CD4-positive, alpha-beta T cell treated with Interleukin-10 for 1 hour (primary cell): ENCODE measurements around the gene PSMD3.
"Not testable (repeated sequence)": the region's sequence is repeated elsewhere in the genome, so short reads cannot be mapped to it uniquely, and the experiment has no call there.

Experiments used
- DNase-seq: peaks from one replicate; pipeline ENCODE4 v3.0.0-alpha.2; 2020

PSMD3 gene

DNA sequence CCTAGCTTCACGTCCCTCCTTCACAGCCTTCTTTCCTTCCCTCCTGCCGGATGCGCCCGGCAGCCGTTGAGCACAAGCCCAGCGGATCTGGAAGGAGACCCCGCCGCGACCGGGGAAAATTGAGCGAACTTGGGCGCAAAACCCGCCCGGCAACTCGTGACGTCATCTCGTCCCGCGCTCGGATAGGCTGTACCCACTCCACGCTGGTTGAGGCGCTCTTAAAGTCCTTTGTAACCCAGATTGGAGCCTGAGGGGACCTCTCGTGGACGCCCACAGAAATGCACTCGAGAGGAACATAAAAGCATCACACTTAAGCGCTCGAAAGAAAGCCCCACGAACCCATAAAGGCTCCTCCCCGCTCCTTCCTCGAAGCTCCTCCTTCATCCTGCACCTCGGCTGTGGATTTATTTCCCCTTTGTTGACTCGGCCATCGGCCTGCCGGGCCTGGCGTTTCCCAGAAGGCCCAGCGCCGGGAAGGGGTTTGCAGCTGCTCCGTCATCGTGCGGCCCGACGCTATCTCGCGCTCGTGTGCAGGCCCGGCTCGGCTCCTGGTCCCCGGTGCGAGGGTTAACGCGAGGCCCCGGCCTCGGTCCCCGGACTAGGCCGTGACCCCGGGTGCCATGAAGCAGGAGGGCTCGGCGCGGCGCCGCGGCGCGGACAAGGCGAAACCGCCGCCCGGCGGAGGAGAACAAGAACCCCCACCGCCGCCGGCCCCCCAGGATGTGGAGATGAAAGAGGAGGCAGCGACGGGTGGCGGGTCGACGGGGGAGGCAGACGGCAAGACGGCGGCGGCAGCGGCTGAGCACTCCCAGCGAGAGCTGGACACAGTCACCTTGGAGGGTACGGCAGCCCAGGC is at the start of gene PSMD3:
TSS of gene PSMD3 (plus strand) at position 457 of the 856 bp plus-strand sequence. CDS start at position 621, 164 bp downstream.
- peak; percentile 100 for DNase-seq

DNA sequence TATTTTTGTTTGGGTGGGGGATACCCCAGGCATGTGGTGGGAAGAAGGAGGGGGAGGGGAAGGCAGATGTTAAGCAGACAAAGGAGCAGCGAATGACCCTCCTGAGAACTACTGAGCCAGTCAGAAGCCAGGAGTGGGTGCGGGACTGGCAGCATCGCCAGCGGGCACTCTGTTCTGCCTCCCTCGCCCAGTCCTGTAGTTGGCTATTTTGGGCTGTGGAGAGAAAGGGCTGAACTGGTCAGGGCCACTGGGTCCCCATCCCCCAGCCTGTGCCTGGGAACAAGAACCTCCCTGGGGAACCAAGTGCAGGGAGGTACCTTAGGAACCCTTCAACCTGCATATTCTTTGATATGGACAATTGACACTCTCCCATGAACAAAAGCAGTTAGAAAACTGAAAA is 46.7 kb upstream of the PSMD3 start:
- DNase-seq, result no peak

DNA sequence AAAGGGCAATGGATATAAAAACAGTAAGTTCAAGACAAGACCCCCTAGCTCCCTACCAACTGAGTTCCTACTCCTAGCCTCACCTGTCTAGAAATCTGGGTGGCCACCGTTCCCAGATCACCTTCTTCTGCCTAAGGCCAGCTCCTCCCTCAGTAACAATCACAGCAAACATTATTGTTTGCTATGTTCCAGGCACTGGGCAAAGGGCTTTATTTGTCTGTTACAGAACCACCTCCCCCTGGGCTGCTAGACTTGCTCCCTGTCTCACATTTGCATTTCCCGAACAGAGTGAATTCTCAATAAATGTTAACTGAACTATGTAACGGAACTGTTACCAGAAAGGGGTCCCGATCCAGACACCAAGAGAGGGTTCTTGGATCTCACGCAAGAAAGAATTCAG is 46.3 kb upstream of the PSMD3 start:
- no peak for DNase-seq

DNA sequence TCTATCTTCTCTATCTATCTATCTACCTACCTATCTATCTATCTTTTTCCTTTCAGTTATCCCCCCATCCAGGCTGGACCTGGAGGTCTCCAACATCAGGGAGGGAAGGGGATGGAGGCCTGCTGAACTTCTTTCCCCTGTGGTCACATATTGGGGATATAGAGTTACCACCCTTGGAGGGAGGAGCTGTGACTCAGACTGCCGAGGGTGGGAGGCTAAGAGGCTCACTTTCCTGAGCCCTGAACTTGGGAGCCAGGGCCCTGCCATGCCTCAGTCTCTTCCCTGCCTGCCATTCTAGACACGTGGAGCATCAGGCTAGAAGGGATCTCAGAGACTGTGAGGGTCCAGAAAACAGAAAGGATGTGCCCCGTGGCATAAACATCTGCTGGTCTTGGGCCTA is 44.7 kb upstream of the PSMD3 start:
- DNase-seq, result no peak

DNA sequence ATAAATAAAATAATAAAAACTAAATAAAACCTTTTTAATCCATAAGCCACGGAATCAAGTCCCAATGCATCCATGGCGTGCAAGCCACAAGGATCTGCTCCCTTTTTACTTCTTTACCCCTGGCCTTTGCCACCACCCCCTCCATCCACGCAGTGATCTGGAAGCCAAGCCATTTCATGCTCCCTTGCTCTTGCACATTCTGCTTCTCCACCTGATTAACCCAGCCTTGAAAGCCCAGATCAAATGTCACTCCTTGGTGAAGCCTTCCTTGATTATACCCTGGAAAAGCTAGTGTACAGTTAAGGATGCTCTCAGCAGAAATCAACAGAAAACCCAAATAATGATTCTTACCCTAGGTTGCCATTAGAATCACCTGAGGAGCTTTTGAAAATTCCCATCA is 43.2 kb upstream of the PSMD3 start:
- DNase-seq, result no peak

DNA sequence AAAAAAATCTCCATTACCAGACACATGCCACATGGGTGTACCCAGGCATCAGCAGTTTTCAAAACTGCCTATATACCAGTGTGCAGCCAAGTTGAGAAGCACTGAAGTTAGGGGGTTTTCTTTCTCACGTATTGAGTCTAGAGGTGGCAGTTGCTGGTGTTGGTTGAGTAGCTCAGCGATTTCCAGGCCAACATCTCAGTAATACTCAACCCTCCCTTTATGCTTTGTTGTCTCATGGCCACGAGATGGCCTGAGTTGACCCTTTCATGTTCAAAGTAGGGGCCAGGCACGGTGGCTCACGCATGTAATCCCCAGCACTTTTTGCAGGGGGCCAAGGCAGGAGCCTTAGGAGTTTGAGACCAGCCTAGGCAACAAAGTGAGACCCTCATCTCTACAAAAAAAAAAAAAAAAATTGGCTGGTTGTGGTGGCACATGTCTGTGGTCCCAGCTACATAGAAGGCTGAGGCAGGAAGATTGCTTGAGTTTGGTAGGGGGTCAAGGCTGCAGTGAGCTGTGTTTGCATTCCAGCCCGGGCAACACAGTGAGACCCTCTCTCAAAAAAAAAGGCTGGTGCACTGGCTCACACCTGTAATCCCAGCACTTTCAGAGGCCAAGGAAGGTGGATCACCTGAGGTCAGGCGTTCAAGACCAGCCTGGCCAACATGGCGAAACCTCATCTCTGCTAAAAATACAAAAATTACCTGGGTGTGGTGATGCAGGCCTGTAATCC is 42.3 kb upstream of the PSMD3 start:
- DNase-seq, result no peak

DNA sequence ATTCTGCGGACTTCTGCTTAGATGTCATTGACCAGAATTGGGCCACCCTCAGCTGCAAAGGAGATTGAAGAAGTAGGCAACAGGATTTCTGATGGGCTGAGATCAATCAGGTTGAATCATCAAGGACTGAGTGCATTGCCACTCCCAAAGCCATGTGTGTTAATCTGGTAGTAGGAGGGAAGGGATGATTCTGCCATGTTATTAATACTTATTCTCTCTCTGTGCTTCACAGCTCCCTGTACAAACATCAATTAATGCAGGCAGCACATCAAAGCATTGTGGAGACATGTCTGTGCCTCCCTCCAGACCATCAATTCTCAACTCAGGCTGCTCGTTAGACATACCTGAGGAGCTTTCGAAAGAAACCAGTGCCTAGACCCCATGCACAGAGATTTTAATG is 41.5 kb upstream of the PSMD3 start:
- no peak for DNase-seq

DNA sequence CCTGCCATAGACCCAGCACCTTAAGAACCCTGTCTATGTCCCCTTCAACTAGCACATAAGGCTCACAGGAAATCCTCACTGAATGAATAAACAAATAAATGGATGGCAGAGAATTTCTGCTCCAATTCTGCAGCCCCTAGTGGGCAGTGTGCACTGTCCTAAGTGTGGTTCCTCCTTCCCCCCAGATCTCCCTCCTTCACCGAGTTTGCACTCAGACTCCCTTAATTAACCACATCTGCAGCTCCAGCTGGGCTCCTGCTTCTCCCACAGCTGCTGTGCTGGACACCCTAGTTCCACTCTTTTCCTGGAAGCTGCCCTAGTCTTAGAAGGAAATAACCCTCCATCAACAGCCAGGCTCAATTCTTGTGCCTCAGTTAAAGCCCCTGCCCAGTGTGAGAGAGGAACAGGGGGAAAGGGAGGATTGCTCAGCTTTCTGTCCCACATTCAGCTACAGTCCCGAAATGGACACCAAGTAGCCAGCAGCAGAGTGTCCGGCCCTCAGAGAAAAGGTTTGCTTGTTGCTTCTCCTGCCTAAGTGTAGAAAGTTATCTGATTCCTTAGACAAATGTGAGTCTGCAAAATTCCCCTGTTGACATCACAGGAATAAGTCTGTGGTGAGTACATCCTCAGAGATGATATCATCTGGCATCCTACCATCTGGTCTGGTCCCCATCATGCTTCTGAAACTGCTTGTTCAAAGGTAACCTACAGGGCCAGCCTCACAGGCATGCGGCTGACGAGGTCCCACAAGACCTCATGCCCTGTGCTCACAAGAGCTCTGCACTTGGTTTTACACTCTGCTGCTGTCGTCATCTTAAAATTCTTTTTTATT is 40.8 kb upstream of the PSMD3 start:
- DNase-seq, result peak; percentile 39

DNA sequence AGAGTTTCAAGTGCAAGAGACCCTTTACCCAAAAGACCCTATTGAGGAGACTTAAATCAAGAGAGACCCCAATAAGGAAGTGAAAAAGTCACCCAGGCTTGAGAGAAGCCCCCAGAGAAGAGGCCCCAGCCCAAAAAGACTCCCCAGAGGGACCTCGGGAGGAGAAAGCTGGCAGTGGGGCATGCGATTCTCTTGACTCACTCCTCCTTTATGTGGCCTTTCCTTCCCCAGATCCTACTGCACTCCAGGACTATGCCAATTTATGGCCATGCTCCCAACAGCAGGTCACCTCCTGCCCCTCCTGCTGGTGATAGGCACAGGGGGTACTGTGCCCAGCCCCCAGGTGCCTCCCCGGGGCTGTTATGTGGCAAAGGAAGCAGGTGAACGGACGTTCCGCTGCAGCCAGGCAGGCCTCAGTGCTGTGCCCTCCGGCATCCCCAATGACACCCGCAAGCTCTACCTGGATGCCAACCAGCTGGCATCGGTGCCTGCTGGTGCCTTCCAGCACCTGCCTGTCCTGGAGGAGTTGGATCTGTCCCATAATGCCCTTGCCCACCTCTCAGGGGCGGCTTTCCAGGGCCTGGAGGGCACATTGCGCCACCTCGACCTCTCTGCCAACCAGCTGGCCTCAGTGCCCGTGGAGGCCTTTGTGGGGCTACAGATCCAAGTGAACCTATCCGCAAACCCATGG is 36.8 kb upstream of the PSMD3 start:
- DNase-seq, result no peak

DNA sequence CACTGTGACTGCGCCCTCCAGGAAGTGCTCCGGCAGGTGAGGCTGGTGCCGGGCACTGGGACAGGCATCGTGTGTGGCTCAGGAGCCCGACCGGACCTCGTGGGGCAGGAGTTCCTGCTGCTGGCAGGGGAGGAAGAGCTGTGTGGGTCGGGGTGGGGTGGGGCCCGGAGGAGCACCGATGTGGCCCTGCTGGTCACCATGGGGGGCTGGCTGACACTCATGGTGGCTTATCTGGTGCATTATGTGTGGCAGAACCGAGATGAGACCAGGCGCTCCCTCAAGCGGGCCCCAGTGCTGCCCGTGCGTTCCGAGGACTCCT is 36.3 kb upstream of the PSMD3 start:
- no peak for DNase-seq

DNA sequence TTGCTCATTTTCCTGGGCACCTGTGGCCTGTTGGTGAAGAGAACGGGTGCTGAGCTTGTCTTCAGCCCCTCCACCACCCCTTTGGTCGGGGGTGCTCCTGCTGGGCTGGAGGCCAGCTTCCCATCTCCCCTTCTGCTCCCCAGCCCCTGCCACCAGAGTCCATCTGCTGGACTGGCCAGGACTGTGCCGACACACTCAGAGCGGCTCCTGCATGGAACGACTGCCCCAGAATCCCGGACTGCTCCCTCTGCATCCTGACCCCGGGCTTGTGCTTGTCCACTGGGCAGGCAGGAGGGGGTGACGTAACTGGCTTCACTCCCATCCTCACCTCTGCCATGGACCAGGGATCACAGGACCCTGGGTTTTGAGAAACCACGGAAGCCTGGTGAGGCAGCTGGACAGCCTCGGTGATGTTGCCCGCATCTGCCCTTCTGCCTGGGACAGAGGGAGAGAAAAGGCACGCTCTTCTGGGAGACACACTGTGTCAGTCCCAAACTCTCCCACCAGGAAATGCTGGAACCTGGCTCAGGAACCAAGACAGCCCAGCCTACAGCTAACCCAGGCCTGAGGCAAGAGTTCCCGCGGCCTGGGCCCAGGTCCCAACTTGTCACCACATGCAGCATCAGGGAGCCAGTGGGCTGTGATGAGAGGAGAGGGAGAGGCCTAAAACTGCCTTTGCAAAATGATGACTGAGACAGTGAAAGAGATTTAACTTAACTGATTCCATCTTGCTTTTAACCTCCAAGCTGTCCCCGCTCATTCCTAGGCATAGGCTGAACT is 33.9 kb upstream of the PSMD3 start:
- DNase-seq, result no peak

DNA sequence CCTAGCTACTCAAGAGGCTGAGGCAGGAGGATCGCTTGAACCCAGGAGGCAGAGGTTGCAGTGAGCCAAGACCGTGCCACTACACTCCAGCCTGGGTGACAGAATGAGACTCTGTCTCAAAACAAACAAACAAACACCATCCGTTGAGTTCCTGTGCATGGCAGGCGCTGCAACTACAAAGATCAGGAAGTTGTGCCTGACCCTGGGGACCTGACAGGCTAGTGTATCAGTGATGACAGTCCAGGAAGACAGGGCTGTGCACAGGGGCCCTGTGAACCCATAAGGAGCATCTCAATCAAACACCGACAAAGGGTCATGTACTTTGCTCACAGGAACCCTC is 32.1 kb upstream of the PSMD3 start:
- not testable (repeated sequence) for DNase-seq

DNA sequence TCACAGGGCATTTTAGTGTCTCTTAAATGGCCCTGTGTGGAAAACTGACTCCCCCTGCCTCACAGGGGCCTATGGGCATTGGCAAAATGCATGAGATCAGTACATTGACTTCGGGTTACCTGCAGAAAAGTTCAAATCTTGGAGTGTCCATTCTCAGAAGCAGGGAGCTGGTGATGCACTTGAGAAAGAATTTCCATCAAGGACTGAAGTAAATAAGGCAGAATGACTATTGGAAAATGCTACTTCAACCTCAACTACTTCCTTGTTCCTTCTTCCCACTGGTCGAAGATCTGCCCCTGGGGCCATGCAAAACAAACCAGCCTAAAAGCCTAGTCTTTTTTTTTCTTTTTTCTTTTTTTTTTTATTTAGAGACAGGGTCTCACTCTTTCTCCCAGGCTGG is 31.6 kb upstream of the PSMD3 start:
- no peak for DNase-seq

DNA sequence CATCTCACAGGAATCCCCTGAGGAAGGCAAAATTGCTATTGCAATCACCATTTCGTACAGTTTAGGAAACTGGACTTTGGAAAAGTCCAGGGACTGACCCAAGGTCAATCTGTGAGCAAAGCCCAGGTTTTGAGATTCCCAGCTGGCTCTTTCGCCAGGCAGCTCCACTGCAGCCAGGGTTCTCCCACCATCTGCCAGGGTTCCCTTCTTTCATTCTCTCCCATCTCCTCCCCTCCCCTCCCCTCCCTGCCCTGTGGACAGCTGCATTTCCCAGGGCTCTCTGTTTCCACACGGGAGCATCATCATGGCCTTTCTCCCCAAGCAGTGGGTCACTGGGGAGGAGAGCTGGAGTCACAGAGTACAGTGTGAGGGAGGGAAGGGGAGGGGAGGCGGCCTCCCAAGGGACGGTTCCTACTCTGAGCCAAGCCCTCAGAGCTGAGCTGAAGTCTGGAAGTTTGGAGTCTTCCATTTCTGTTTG is 29.7 kb upstream of the PSMD3 start:
- DNase-seq, result no peak

DNA sequence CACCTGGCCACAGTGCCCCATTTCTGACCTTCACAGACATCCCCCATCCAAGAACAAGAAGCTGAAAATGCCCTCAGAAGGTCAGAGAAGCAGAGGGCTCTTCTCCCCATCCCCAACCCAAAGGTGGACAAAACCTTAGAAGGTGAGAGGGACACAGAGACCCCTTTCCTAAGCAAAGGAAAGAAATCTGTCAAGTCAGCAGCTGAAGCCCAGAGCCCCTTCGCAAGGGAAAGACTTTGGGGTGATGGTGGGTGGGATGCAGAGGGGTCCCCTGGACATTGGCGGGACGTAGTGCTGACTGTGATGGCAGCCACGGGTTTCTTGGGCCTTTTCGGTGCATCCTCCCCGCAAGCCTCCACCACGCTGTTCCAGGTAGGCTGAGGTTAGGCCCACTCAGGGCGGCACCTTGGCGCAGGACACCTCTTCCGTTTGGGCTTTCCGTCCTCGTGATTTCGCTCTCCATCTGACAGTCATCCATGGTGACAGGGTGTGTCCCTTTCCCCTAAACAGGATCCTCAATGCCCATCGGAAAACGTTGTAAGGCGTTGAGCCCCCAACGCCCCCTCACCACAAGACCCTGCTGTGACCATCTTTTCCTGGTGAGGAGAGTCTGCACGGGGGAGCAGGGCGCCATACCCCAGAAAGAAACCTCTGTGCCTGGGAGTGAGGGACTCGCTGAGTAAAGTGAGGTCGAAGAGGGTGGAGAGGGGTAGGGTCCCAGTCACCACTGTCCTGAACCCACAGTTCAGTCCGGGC is 28.5 kb upstream of the PSMD3 start:
- DNase-seq, result no peak

DNA sequence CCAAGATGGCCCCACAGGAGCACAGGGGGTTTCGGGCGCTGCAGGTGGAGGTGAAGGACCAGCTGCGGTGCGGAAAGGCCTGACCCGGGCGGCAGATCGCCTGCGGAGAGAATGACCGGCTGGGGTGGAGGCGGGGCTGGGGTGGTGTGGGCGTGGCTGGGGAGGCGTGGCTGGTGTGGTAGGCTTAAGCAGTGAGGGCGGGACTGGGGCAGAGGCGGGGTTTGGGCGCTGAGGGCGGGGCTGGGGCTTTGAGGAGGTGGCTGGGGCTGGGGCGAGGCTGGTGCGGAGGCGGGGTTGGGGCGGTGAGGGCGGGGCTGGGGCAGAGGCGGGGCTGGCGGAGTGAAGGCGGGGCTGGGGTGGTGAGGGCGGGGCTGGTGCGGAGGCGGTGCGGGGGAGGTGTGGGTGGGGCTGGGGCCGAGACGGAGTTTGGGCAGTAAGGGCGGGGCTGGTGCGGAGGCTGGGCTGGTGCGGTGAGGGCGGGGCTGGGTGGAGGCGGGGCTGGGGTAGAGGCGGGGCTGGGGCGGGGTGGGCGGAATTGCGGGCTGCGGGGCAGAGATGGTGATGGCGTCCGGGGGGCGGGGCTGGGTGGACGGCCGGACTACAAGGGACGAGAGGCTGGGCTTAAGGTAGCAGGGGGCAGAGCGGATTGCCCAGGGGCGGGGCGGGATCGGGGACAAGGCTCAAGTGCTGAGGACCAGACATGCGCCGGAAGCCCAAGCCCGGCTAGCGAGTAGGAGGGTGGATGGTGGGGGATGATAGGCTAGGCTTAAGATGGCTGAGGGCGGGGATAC is 27.7 kb upstream of the PSMD3 start:
- peak; percentile 96 for DNase-seq

DNA sequence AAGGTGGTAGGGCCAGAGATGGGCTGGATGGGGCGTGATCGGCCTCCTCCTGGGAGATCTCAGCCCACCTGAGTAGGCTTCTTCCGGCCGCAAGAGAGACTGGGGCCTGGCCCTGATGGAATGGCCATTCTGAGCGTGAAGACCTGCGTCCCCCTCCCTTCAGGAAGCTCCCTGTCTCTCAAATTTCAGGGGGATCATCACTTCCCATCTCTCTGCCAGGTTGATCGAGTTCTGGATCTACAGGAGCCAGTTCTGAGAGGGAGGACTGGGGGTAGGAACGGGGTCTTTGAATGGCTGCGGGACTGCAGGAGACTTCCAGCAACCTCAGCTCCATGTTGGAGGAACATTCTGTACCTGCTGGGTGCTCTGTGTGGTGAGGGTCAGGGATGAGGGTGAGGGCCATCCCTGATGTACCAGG is 27.1 kb upstream of the PSMD3 start:
- DNase-seq, result no peak

DNA sequence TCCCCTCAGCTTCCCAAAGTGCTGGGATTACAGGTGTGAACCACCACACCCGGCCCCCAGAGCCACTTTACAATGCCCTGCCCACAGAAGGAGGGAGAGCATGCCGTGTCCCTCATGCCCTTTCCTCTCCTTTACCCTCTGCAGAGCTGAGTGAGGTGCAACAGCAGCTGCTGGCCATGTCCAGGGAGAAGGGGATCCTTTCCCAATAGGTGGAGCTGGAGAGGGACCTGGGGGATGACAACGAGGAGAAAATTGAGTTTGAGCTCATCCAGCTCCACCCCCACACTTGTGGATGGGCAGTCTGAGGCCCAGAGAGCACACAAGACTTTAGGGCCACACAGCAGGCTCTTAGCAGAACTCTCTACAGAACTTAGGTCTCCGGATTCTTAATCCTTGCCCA is 25.7 kb upstream of the PSMD3 start:
- DNase-seq, result no peak

DNA sequence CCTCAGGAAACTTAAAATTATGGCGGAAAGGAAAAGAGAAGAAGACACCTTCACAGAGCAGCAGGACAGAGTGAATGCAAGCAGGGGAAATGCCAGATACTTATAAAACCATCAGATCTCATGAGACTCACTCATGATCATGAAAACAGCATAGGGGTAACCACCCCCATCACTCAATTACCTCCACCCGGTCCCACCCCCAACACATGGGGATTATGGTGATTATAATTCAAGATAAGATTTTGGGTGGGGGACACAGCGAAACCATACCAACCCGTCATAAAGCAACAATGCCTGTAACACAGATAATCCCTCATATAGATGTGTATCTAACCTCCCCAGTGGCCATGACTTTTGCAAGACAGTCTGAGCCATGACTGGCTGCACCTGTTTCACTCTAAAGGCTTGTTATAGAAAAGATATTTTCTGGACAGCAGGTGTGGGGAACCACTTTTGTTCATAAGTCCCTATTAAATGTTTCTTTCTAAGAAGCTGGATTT is 24.8 kb upstream of the PSMD3 start:
- DNase-seq, result no peak

DNA sequence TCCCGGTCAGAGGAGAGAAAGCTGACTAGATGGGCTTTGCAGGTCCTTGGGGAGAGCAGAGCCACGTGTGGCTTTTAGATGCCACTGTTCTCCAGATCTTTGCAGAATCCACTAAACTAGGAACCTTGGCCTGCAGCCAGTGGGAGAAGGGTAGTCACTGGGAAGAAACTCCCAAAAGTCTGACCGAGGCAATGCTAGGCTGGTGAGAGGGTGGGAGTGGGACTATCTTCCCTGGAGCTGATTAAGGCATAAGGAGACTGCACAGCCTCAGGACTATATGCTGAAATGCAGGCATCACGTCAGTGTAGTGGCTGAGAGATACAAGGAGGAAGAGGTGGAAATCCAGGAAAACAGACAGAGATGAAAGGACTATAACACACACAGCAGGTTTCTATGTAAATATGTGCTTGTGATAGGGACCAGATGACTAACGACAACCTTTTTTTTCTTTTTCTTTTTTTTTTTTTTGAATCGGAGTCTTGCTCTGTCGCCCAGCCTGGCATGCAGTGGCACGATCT is 20.0 kb upstream of the PSMD3 start:
- no peak for DNase-seq
